HG03469 (cell line): ENCODE results near the gene VWC2L.

Source experiments
- ATAC-seq: cut with Tn5 transposase; IDR thresholded peaks from one replicate; pipeline ENCODE4 v1.9.1; 2021; ENCODE audit warnings: mild to moderate bottlenecking, moderate library complexity, moderate number of reproducible peaks; ENCODE audit not compliant: unreplicated experiment

Gene VWC2L

DNA sequence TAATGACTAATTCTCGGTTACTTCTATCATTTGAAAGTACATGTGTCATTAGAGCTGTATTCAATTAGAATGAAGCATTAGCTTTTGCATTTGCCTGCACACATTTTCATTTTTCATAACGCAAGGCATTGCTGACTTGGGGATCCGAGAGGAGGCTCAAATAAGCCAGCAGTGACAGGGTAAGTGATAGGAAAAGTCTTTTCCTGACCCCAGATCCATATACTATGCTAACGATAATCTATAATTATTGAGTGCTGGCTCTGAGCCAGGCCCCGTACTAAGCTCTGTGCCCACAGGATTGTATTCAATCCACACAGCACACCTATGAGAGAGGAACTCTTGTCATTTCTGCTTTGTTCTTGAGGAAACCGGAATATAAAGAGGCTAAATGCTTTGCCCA is 168.2 kb downstream of the VWC2L start:
- no peak for ATAC-seq

DNA sequence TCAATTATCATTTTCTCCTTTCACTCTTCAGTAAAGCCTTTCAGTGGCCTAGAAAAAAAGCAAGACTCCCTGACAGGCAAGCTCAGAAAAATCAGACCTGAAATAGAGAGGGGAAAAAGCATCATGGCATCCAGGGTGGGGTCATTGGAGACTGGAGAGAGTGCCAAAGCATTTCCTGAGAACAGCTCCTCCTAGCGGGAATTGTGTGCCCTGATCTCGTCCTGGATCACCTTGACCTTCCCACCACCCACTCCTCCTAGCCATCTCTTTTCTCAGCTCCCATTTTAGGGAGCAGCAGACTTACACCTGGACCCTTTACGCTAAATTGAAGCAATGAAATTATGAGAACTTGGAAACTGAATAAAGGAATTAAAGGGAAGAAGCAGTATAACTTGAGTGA is 176.6 kb downstream of the VWC2L start:
- no peak for ATAC-seq

- no peak for ATAC-seq
Measured at GRCh38 chr2:214591366-214591765, 180.5 kb downstream of the VWC2L start.

GRCh38 chr2:214592011-214592410 is 181.2 kb downstream of the VWC2L start:
- ATAC-seq: no peak

- ATAC-seq: no peak
Measured at GRCh38 chr2:214593727-214594126, 182.9 kb downstream of the VWC2L start.

GRCh38 chr2:214601852-214602633 is 191.2 kb downstream of the VWC2L start:
- no peak for ATAC-seq

- ATAC-seq: no peak
Measured at GRCh38 chr2:214604861-214605260, 194.0 kb downstream of the VWC2L start.

DNA sequence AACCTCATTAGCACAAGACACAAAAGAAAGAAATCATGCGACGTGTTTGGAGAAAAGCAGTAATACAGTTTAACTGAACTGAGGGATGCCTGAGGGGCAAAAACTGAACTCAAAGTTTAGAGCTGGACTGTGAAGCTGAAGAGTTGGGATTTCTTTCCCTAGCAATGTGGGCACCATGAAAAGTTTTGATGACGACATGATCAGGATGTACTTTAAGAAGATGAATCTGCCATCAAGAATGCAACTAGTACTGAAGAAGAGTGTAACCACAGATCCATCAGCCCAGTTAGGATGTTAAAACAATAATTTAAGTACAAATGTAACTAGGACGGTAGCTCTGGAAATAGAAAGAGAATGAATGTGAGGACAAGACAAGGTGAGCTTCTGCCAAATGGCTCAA is 196.2 kb downstream of the VWC2L start:
- ATAC-seq: no peak

DNA sequence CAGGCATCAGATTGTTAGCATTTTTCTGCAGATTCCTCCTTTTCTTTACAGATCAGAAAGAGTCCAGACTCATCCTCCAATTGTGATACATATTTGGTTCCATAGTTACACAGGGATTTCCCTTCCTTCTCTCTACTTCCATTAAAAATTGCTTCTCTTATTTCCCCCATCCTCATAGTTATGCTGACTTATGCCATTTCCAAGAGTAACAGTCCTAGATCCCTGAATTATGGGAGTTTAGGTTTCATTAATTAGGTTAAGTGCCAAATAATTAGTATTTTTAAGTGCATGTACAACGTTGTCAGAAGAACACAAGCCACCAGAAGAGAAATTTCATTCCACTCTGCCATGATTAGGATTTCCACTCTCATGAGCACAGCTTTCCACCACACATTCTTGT is 200.2 kb downstream of the VWC2L start:
- no peak for ATAC-seq

DNA sequence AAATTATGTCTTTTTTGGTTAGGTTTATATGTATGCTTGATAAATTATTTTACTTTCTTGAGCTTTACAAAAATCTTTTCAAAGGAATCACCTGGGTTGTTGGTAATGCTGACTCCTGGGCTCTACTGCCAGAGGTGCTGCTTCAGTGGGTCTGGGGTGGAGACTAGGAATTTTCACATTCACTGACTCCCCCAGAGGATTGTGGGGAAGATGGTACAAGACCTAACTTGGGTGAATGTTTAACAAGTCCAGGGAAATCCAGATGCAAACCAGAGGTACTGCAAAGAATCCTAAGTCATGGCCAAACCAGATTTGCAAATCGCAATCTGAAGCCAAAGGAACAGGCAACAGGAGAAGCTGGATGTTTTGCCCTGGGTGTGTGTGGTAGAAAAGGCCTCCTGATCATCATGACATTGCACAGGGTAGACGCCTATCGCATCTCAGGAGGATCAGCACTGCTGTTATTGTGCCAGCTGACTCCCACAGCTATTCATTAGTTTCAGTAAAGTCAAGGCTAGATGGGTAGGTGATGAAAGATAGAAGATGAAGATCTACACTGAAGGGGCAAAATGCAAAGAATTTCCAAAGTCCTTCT is 213.4 kb downstream of the VWC2L start:
- no peak for ATAC-seq

DNA sequence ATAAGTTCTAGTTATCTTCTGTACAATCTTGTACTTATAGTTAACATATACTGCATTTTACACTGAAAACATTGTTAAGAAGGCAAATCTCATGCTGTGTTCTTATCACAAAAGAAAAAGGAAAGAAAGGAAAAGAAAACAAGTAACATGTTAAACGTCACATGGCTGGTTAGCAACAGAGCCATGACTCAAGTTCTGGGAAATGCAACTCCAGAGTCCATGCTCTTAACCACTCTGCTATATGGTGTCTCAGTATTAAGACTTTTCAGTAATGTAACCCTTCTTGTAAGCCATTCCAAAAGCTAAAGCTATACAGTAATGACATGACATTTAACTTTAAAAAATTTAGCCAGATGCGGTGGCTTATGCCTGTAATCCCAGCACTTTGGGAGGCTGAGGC is 217.2 kb downstream of the VWC2L start:
- ATAC-seq: no peak
